GM12878 (cell line): ENCODE results near the gene NFIL3. TPM values are rescaled to one million over a fixed set of nuclear protein-coding genes. Genes with fewer than 3 reads are reported as not detected.

Experiments used
- ATAC-seq: fragments of 200-7000 bp; cut with Tn5 transposase; 3 replicates; pipeline ENCODE4 v1.9.1; 2020; ENCODE audit warnings: mild to moderate bottlenecking, moderate library complexity
- BruUV-seq: library from RNA; stranded (reverse); fragments of 400-500 nt; replicated peaks from 2 replicates; lab custom pipeline; 2021; lab: Mats Ljungman, UMichigan
- CTCF ChIA-PET: fragments of 300-600 bp; sonication (Branson Sonifier 250); formaldehyde crosslinking; extraction: SDS; loops from one replicate; lab custom pipeline; 2021; ENCODE audit warnings: inconsistent platforms; lab: Yijun Ruan, JAX
- POLR2A ChIA-PET: fragments of 350-600 bp; formaldehyde crosslinking; extraction: SDS; loops from one replicate; lab custom pipeline; 2021; ENCODE audit warnings: inconsistent platforms; lab: Charles Lee
- RAD21 ChIA-PET: fragments of 300-600 bp; sonication (Branson Sonifier 250); formaldehyde crosslinking; loops from one replicate; lab custom pipeline; 2023; ENCODE audit warnings: antibody characterized with exemption; ENCODE audit not compliant: unreplicated experiment; lab: Charles Lee
- SMC1A ChIA-PET: fragments of 300-600 bp; sonication (Branson Sonifier 250); formaldehyde crosslinking; loops from one replicate; lab custom pipeline; 2023; ENCODE audit not compliant: unreplicated experiment, uncharacterized antibody; lab: Charles Lee
- DNase-seq: peaks from one replicate; pipeline ENCODE4 v3.0.0-alpha.2; 2011; ENCODE audit warnings: low read depth, low spot score
- FAIRE-seq: peaks from 3 replicates; lab custom pipeline; 2011; peaks lifted over from hg19 to GRCh38; lab: Jason Lieb, UNC
- H2AFZ ChIP-seq: 2 replicates; pipeline ENCODE4 v1.6.0; 2011; ENCODE audit warnings: low read depth, low read length, control low read depth; ENCODE audit not compliant: control insufficient read depth
- H3K27ac ChIP-seq: 2 replicates; pipeline ENCODE4 v1.5.1; 2011; ENCODE audit warnings: control low read depth; ENCODE audit not compliant: control insufficient read depth, insufficient read depth
- H3K27me3 ChIP-seq, 2 experiments: replicated peaks in 1 of 2; 2 replicates each; pipeline versions ENCODE4 v1.6.0 to v1.6.1; 2011; ENCODE audit warnings: low read length in 1 of 2; ENCODE audit not compliant: control insufficient read depth in 2 of 2, insufficient read depth in 2 of 2
- H3K36me3 ChIP-seq, 2 experiments: 2 replicates each; pipeline ENCODE4 v1.5.1; 2011; ENCODE audit warnings: low read length in 1 of 2; ENCODE audit not compliant: control insufficient read depth in 2 of 2, insufficient read depth in 2 of 2
- H3K4me1 ChIP-seq: 2 replicates; pipeline ENCODE4 v1.6.1; 2011; ENCODE audit warnings: mild to moderate bottlenecking, low read length, moderate library complexity, mixed read lengths; ENCODE audit not compliant: control insufficient read depth, insufficient read depth
- H3K4me2 ChIP-seq: 2 replicates; pipeline ENCODE4 v1.6.0; 2011; ENCODE audit warnings: control low read depth; ENCODE audit not compliant: control insufficient read depth, insufficient read depth
- H3K4me3 ChIP-seq: fragments of 200-600 bp; sonication (generic); 2 replicates; pipeline ENCODE4 v1.5.1; 2016
- H3K79me2 ChIP-seq: 2 replicates; pipeline ENCODE4 v1.6.0; 2011; ENCODE audit warnings: low read length; ENCODE audit not compliant: control insufficient read depth, insufficient read depth
- H3K9ac ChIP-seq: 2 replicates; pipeline ENCODE4 v1.8.0; 2011; ENCODE audit warnings: low read length, control low read depth, mixed read lengths; ENCODE audit not compliant: control insufficient read depth, insufficient read depth
- H3K9me3 ChIP-seq: replicated peaks from 3 replicates; pipeline ENCODE4 v1.5.1; 2011; ENCODE audit warnings: mild to moderate bottlenecking, low read length; ENCODE audit not compliant: control insufficient read depth, insufficient read depth
- H4K20me1 ChIP-seq: 2 replicates; pipeline ENCODE4 v1.6.0; 2011; ENCODE audit not compliant: control insufficient read depth, insufficient read depth
- BACH1 ChIP-seq: fragments of 450-650 bp; IDR thresholded peaks from 2 replicates; pipeline ENCODE4 v1.6.1; 2017; ENCODE audit warnings: mild to moderate bottlenecking, borderline replicate concordance
- CEBPZ ChIP-seq: fragments of 150-350 bp; IDR thresholded peaks from 2 replicates; pipeline ENCODE4 v1.6.1; 2016; ENCODE audit warnings: low read depth, low read length
- GATAD2B ChIP-seq: fragments of 450-650 bp; conservative IDR thresholded peaks from 2 replicates; pipeline ENCODE4 v1.6.1; 2017; ENCODE audit warnings: low read depth, mild to moderate bottlenecking, moderate library complexity
- NR2C2 ChIP-seq: IDR thresholded peaks from 2 replicates; pipeline ENCODE4 v1.6.1; 2011; ENCODE audit warnings: borderline replicate concordance, low read depth; ENCODE audit not compliant: control insufficient read depth, insufficient read length
- SMAD1 ChIP-seq: fragments of 450-650 bp; IDR thresholded peaks from 2 replicates; pipeline ENCODE4 v1.6.1; 2018; ENCODE audit warnings: mild to moderate bottlenecking, low read depth; ENCODE audit not compliant: partially characterized antibody
- ZBTB33 ChIP-seq: fragments of 450-650 bp; IDR thresholded peaks from 2 replicates; pipeline ENCODE4 v1.6.1; 2017; ENCODE audit warnings: mild to moderate bottlenecking
- WGBS: methylation state at CpG from one replicate; pipeline ENCODE4 v1.1.6; 2016; ENCODE audit warnings: low lambda C conversion rate; ENCODE audit not compliant: insufficient replicate concordance, insufficient coverage; ENCODE audit errors: missing lambda C conversion rate; 5-methylcytosine and 5-hydroxymethylcytosine counted together
- in situ Hi-C: fragments of 300-500 bp; cut with MboI; formaldehyde crosslinking; loops from 9 replicates; pipeline ENCODE4 v1.14.3; 2018; ENCODE audit warnings: mixed read lengths
- intact Hi-C: fragments of 100-400 bp; cut with micrococcal nuclease; formaldehyde crosslinking; loops from one replicate; pipeline ENCODE4 v1.14.2; 2022; ENCODE audit not compliant: unreplicated experiment
- polyA plus RNA-seq, 11 experiments: library from polyadenylated mRNA; depleted of rRNA in 4 of 11; unstranded in 6 of 11; stranded (reverse) in 5 of 11; fragments of >200 nt; fragmentation: Nextera tagmentation in 4 of 11; fragmentation: Illumina TruSeq in 1 of 11; extraction: Ambion mirVana in 4 of 11; extraction: Trizol in 1 of 11; gene quantifications; 1 replicate in 1 of 11; 2 replicates in 10 of 11; pipeline versions ENCODE4 v1.2.1 to v1.2.3, GENCODE V29; 2011 to 2016; ENCODE audit warnings: inconsistent platforms in 2 of 11, missing spikeins in 2 of 11, low read depth in 1 of 11
- total RNA-seq, 4 experiments: library from RNA; depleted of rRNA in 3 of 4; stranded (reverse); fragments of >200 nt in 3 of 4; fragmentation: Illumina TruSeq in 1 of 4; extraction: Trizol in 1 of 4; gene quantifications; 2 replicates each; pipeline versions ENCODE4 v1.2.1 to v1.2.3, GENCODE V29; 2013 to 2021

Gene NFIL3
- total and polyA plus RNA-seq, 10 of the 15 experiments (the other 5 are each of a cell fraction or from before 2014, with no cell fraction given) = 0.18 to 1.0 (median 0.36) TPM; not detected in 3

DNA sequence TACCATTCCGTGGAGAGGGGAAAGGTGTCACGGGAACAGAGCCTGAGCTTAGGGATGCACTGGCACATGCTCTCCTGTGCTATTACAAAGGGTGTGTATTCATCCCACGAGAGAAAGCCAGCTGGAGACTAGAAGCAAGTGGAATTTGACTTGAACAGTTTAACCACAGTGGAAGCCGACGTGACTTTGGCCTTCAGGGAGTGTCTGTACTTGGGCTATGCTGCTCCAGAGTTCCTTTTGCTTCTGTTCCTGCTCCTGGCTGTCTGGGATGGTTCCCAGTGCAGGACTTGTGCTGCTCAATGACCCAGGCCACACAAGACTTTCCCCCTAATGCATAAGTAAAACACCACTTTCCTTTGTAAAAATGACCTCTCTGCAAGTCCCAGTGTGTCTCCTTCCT is 7.9 kb upstream of the NFIL3 start:
- ATAC-seq (no peak), DNase-seq (no peak), FAIRE-seq (no peak)
- TF ChIP-seq SMAD1 = no peak
- TF ChIP-seq NR2C2 = no peak
- TF ChIP-seq ZBTB33 = no peak
- TF ChIP-seq CEBPZ = no peak
- no peak for TF ChIP-seq BACH1
- TF ChIP-seq GATAD2B = no peak
- BruUV-seq = no TSS peak
- Histone ChIP-seq H3K4me3 (no peak overlapping the region), H3K27me3 (peaks cover 0 to 3% of the 10 kb centered on the region in 2 experiments; a peak in 1 of 4 replicates), H3K79me2 (no peaks in the 10 kb centered on the region), H3K9ac (no peak overlapping the region), H2AFZ (no peak overlapping the region), H4K20me1 (no peaks in the 10 kb centered on the region), H3K36me3 (no peaks in the 10 kb centered on the region), H3K9me3 (no peaks in the 10 kb centered on the region), H3K4me2 (no peak overlapping the region), H3K27ac (no peak overlapping the region), H3K4me1 (no peaks in the 10 kb centered on the region)
- ChIA-PET RAD21 (no interaction called here), POLR2A (no interaction called here), CTCF (interaction anchor here (1.1 kb wide), 1 partner anchor 396 kb away, joined by 4 read pairs; no protein-coding TSS in a partner anchor), SMC1A (no interaction called here)
- in situ Hi-C loops (no loop called here), intact Hi-C loops (no loop called here)
- 26% methylated on average over 5 of the region's 5 CpGs for WGBS
